ENCODE measurements around the gene TEAD1.
A peak's percentile ranks its signal among the peaks of the same experiment; 100 is the strongest.

TEAD1 gene

GRCh38 chr11:12793065-12793464, 118.8 kb downstream of the TEAD1 start:
- no peak for DNase-seq

GRCh38 chr11:12793506-12793905, 119.3 kb downstream of the TEAD1 start:
- no peak for DNase-seq

DNA sequence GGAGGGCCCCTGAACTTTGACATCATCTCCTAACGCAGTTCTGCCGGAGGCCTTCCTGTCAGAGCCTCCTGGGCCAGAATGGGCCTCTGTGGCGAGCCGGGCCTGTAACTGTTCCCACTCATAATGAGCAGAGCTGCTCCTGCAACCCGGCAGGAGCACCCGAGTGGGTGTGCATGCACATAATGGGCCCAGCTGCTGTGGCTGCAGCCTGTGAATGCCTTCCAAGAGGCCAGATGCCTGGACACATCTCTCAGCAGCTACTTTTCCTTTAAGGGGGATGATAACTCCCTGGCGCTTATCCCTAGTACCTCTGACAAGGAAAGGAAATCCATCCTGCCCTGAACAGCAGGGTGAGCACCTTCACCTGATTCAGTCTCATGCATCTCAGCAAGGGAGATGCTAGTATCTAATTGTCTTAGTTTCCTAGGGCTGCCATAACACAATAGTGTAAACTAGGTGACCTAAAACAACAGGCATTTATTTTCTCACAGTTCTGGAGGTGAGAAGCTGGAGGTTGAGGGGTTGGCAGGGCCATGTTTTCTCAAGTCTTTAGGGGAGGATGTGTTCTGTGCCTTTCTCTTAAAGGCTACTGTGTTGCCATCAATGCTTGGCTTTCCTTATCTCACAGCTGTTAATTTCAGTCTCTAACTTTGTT, 120.5 kb downstream of the TEAD1 start:
- DNase-seq, result no peak

GRCh38 chr11:12797996-12798395, 123.8 kb downstream of the TEAD1 start:
- no peak for DNase-seq

DNA sequence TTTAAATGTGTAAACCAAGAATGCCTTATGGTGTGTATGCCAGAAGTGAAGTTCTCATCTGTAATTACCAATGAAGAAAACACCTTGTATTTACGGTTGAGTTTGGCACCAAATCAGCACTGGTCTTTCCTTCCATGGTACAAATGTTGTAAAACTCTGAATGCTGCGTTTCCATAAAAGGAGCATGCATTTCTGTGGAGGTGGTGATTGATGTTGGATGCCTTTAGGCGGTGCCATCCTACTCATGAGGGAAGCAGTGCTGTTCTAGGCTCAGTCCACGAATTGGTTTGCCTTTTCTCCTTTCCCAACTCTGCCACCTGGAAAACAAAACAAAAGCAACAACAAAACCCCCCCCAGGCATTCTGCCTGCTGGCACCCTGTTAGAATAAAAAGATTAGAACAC, 124.4 kb downstream of the TEAD1 start:
- DNase-seq, result no peak

GRCh38 chr11:12799334-12799835, 125.2 kb downstream of the TEAD1 start:
- DNase-seq, result no peak

DNA sequence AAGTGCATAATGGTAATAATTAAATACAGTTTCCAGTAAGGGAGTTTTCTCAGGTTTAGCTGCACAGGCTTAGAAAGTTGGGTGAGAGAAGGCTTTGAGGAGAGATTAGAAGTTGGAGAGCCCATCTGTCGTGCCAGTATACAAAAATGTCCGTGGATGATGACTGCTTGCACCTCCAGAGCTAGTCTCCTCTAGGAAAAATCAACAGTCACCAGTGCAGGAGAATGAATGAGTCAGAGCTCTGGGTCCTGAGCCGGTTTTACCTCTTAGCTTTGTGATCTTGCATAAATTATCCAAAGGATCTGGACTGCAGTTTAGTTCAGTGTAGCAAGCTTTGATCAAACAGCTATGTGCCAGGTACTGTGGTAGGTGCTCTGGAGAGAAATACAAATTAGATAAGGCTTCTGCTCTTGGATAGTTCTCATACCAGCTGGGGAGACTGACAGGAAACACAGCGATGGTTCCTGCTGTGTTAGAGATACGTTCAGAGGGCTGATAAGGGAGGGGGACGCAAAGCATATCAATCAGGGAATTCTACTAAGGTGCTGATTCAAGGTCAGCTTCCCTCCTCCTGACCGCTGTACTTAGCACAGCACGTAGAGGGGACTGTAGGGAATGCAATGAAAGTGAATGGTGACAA, 125.9 kb downstream of the TEAD1 start:
- DNase-seq, result no peak

DNA sequence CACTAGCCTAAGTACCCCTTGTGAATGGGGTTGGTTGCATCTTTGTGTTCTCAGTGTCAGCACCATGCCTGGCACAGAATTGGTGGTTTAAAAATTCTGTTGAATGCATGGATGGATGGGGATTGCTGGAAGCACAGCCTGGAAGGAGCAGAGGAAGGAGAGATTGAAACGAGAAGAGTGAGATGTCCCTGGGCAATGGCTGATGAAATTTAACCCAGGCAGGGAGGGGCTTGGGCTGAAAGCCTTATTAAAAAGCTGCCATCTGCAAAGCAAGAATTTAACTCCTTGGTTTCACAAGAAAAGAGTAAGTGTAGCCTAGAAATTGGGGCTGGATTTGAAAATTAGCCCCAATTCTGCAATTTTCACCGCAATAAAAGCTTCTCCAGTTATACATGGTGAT, 126.7 kb downstream of the TEAD1 start:
- no peak for DNase-seq

DNA sequence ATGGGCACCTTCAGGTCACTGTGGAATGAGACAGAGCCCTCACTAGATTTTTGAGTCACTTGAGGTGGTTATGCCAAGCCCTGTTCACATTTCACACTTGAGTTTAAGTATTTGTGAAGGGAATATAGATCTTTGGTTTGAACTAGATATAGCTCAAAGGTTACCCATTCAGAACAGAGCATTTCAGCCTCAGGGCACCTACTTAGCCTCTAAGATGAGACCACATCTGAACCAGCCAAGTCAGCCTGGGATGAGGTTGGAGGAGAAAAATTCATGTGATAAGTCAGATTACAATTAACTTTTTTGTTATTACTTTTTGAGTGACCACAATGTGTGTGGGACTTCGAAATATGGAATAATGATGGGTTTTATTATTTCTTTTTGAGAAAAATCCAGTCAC, 127.8 kb downstream of the TEAD1 start:
- DNase-seq, result no peak

DNA sequence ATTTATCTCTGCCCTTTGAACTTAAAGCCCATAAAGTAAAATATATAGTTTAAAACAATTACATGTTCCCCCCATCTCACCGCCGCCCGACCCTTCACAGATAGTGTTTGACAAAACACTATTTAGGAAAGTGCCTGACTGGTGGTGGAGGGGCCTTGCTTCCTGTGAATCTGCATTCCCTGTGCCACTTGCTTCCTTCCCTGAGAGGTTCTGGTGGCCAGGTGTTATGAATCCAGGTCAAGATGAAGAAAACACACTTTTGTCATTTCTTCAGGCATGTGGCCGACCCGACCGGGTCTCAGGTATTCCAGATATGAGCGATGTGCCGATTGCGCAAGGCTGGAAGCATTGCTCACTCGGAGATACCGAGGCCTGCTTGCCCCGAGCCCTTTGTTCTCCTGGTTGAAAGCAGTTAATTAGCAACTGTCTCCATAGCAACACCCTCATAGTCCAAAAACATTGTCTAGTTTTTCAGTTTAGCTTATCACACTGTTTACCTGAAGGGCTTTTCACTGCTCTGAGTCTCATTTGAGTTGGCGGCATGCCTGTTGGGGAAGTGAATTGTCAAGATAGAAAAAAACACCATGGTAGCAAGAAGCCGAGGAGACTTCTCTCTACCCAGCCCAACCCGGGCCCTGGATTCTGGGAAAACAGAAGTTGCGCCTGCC, 128.3 kb downstream of the TEAD1 start:
- DNase-seq, result peak; percentile 29

GRCh38 chr11:12803086-12803826, 129.0 kb downstream of the TEAD1 start:
- no peak for DNase-seq

- DNase-seq, result no peak
These were observed 131.9 kb downstream of the TEAD1 start for GRCh38 chr11:12806113-12806512.

DNA sequence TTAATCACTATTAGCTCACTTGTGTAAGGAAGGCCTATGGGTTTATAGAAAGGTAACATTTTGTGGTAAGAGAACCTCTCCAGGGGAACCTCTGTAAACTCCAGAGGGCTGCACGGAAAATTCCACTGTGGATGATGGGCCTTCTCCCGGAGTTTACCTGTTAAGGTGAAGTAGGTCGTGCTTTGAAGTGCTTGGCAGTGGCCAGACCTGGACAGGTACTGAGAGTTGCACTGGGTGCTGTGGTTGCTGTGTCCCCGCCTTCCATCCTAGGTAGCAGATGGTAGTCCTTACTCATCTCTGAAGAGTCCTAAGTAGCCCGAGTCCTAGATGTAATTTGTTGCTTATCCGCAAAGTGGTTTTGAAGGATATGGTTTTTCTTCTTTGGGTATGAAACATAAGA, 133.4 kb downstream of the TEAD1 start:
- no peak for DNase-seq

DNA sequence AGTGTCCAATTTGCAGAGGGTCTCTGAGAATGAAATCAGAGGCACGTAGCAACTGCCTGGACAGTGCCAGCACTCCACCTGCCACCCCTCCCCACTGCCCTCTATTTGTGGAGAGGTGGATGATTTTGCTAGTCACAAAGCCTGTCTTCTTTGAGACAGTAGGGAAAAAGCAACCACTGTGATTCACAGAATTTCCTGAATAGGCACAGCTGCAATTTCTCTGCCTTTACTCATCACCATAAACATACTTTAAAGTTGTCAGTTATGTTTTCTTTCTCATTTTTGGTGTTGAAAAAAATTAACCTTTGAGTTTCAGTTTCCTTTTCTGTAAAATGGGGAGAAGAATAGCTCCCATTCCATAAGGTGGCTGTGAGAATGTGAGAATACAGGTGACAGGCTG, 134.3 kb downstream of the TEAD1 start:
- DNase-seq, result no peak

DNA sequence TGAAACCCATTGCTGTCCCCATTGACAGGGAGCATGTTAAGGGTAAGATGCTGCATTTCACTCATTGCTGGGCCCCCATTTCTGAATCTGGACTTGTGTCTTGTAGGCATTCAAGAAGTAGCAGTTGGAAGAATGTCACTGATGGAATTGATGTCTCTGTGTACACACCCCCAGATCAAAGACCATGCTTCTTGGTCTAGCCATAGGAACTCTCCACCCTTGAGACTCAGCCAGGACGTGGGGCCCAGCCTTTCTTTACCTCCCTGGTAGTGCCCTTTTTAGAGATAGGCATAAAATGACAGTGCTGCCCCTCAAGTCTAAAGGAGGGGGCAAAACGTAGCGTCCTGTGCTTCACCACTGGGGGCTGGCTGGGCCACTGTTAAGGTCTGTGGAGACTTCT, 135.1 kb downstream of the TEAD1 start:
- DNase-seq, result no peak

DNA sequence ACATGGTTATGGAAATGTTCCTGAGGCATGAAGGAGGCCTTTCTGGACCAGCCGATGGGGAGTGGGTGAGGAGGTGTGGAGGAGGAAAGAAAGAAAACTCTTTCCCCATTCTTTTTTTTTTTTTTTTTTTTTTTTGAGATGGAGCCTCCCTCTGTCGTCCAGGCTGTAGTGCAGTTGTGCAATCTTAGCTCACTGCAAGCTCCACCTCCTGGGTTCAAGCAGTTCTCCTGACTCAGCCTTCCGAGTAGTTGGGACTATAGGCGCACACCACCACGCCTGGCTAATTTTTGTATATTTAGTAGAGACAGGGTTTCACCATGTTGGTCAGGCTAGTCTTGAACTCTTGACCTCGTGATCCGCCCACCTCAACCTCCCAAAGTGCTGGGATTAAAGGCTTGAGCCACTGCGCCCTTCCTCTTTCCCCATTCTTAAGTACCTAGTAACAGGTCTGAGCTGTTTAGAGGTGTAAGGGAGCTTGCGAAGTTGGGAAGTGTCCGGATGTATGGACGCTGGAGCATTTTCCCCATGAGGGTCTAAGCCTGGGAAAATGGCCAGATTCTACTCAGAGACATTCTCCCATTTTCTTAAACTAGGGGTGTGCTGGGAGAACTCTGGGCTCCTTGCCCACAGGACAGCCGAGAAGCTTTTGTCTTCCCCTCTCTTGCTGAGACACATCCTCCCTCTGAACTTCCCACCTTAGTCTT, 135.8 kb downstream of the TEAD1 start:
- no peak for DNase-seq

GRCh38 chr11:12810568-12810894, 136.3 kb downstream of the TEAD1 start:
- DNase-seq, result no peak

DNA sequence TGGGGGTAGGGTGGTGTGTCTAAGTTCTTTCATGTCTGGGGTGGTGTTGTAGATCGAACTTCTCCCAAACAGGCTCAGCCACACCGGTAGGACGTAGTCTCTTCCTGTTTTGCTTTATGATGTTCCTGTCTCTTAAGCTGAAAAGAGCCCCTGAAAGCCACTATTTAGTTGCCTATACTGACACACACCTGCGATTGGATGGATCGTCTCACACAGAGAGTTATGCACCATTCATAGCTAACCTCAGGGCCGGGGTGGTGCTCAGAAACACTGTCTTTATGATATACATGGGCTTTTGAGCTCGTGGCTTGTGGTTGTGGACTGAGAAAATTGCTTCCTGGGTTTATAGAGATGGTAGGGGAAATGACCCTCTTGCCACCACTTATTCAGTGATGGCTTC, 137.6 kb downstream of the TEAD1 start:
- no peak for DNase-seq

DNA sequence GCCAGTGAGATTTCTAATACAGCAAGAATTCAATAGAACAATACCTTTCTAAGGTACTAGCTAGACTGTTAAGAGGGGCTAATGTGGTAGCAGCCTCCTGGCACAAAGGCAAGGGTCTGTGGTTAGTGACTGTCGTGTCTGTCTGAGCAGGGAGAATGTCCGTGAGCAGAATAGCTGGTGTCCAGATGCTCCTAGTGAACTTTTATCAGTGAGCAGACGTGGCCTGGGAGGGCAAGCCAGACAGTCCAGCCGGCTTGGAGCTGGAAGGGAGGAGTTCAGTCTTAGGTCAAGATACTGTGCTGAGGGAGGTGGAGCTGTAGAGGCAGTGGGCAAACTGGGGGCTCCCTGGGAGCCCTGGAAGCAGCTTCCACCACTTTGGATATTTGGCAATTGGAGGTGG, 138.6 kb downstream of the TEAD1 start:
- DNase-seq, result no peak

DNA sequence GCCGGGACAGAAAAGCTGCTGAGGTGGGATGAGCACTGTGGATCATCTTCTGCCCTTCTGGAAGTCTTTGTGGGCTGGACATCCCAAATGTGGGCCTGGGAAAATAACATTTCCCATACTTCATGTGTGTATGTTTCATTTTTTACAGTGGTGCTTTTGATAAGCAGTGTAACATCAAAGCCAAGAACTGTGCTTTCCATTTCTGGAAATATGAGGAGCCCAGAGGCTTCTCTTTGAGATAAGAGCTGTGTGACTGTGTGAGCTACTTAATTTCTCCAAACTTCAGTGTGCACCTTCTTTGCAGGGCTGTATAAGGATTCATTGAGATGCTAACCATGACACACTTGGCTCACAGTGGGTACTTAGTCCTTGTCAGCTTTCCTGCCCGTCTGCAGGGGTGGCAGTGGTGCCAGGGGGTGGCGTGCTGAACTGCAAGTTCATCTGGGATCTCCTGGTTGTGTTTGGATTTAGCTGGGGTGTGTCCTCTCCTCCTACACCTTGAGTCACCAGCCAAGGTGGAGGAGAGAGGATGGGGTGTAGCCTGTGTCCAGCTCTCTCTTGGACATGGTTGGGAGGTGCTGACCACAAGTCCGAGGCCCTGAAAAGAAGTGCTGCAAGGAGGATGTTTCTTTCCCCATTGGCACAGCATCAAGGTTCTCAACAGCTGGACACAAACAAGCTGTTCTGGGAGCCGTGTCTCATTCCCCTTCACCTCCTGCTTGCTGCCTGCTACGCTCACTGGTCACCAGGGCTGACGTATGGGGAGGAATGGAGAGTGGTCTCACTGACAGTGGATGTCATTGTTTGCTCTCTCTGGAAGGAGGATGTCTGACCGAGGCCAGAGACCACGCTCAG, 139.4 kb downstream of the TEAD1 start:
- DNase-seq, result no peak

- DNase-seq, result no peak
These were observed 140.9 kb downstream of the TEAD1 start for GRCh38 chr11:12815129-12815480.

DNA sequence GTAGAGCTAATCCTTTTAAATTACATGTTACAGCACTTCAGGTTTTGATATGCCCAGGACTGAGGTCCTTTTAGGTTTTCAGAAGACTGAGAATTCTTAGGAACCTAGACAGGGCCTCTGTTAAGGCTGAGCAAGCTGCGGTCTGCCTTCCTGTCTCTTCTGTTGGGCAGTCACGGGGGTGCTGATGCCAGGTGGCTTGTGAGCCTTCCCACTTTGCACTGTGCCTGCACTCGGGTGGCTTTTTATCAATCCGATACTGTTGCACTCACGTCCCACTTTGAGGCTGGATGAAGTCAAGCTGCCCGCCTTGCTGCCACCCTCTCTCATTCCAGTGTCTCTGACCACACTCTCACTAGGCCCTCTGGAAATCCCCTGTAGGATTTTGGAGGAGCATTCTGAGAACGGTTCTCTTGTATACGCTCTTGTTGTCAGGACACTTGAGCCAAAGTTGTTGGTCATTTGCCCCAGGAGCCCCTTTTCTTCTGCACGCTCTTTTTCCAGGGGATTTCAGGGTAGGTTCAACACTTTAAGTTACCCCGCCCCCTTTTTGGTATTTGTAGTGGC, 141.8 kb downstream of the TEAD1 start:
- DNase-seq, result no peak

All from stimulated activated CD8-positive, alpha-beta memory T cell treated with anti-CD3 and anti-CD28 coated beads, Interleukin-4, amount 100 ng/mL, for 48 hours (primary cell).